GM19438 (cell line): ENCODE data around the gene PCBP3.
"Not testable (repeated sequence)": the region's sequence is repeated elsewhere in the genome, so short reads cannot be mapped to it uniquely, and the experiment has no call there.

ENCODE experiments used
- ATAC-seq: cut with Tn5 transposase; IDR thresholded peaks from one replicate; pipeline ENCODE4 v1.9.1; 2021; ENCODE audit warnings: low read depth; ENCODE audit not compliant: unreplicated experiment

The PCBP3 gene

GRCh38 chr21:45801989-45802388 is 158.5 kb downstream of the PCBP3 start:
- no peak for ATAC-seq

- ATAC-seq, result no peak
These were observed 158.9 kb downstream of the PCBP3 start for GRCh38 chr21:45802425-45802824.

- no peak for ATAC-seq
These were observed 159.6 kb downstream of the PCBP3 start for GRCh38 chr21:45802956-45803617.

- no peak for ATAC-seq
These were observed 160.3 kb downstream of the PCBP3 start for GRCh38 chr21:45803618-45804340.

GRCh38 chr21:45804809-45805313 is 161.3 kb downstream of the PCBP3 start:
- ATAC-seq, result no peak

GRCh38 chr21:45805321-45805720 is 161.8 kb downstream of the PCBP3 start:
- no peak for ATAC-seq

- ATAC-seq, result no peak
These were observed 162.5 kb downstream of the PCBP3 start for GRCh38 chr21:45806042-45806441.

- ATAC-seq, result not testable (repeated sequence)
These were observed 165.1 kb downstream of the PCBP3 start for GRCh38 chr21:45808663-45809062.

GRCh38 chr21:45809421-45809820 is 165.9 kb downstream of the PCBP3 start:
- no peak for ATAC-seq

GRCh38 chr21:45811136-45811535 is 167.6 kb downstream of the PCBP3 start:
- no peak for ATAC-seq

- ATAC-seq, result not testable (repeated sequence)
These were observed 170.8 kb downstream of the PCBP3 start for GRCh38 chr21:45814210-45814940.

- ATAC-seq, result not testable (repeated sequence)
These were observed 172.3 kb downstream of the PCBP3 start for GRCh38 chr21:45815781-45816180.

- ATAC-seq, result no peak
These were observed 173.3 kb downstream of the PCBP3 start for GRCh38 chr21:45816794-45817193.

GRCh38 chr21:45817345-45817744 is 173.8 kb downstream of the PCBP3 start:
- ATAC-seq, result no peak

- no peak for ATAC-seq
These were observed 174.9 kb downstream of the PCBP3 start for GRCh38 chr21:45818276-45818903.

- no peak for ATAC-seq
These were observed 175.4 kb downstream of the PCBP3 start for GRCh38 chr21:45818904-45819285.

GRCh38 chr21:45819478-45820170 is 176.1 kb downstream of the PCBP3 start:
- no peak for ATAC-seq

GRCh38 chr21:45820171-45821091 is 176.9 kb downstream of the PCBP3 start:
- no peak for ATAC-seq

GRCh38 chr21:45821315-45821962 is 177.9 kb downstream of the PCBP3 start:
- no peak for ATAC-seq
